ENCODE measurements around the gene CADM3. TPM values are rescaled to one million over a fixed set of nuclear protein-coding genes. Genes with fewer than 3 reads are reported as not detected.

CADM3 gene
- total RNA-seq, 4 donors from 2014 or later, result 11.7 to 23.4 (median 18.6) TPM

- TF ChIP-seq POLR2A (IDR thresholded peaks at IDR 0.05) (no peak), POLR2AphosphoS5 (IDR thresholded peaks at IDR 0.05) (no peak), EP300 (IDR thresholded peaks at IDR 0.05) (no peak)
- TF ChIP-seq, protein P1, sequence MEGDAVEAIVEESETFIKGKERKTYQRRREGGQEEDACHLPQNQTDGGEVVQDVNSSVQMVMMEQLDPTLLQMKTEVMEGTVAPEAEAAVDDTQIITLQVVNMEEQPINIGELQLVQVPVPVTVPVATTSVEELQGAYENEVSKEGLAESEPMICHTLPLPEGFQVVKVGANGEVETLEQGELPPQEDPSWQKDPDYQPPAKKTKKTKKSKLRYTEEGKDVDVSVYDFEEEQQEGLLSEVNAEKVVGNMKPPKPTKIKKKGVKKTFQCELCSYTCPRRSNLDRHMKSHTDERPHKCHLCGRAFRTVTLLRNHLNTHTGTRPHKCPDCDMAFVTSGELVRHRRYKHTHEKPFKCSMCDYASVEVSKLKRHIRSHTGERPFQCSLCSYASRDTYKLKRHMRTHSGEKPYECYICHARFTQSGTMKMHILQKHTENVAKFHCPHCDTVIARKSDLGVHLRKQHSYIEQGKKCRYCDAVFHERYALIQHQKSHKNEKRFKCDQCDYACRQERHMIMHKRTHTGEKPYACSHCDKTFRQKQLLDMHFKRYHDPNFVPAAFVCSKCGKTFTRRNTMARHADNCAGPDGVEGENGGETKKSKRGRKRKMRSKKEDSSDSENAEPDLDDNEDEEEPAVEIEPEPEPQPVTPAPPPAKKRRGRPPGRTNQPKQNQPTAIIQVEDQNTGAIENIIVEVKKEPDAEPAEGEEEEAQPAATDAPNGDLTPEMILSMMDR (IDR thresholded peaks at IDR 0.05), result no peak
- no peak overlapping the region for H3K4me3 ChIP-seq
- 67% methylated on average over 1 of the region's 1 CpG; no CpG with 5 or more reads in 1 of the 2 donors for WGBS, 2 donors (ENCODE audit: low coverage in 1 of 2)
Observed at GRCh38 chr1:159248311-159248710, 76.9 kb downstream of the CADM3 start.

GRCh38 chr1:159250638-159251216, 79.3 kb downstream of the CADM3 start:
- no peak for ATAC-seq
- H3K27ac ChIP-seq, result no peak overlapping the region
- 60 to 64% methylated on average over 7 to 8 of the region's 8 CpGs for WGBS, 2 donors (ENCODE audit: low coverage in 1 of 2)
- no peaks in the 10 kb centered on the region for H3K4me1 ChIP-seq
- TF ChIP-seq, protein P1 (IDR thresholded peaks at IDR 0.05), result no peak
- TF ChIP-seq POLR2A (IDR thresholded peaks at IDR 0.05), result no peak
- TF ChIP-seq POLR2AphosphoS5 (IDR thresholded peaks at IDR 0.05), result no peak
- TF ChIP-seq EP300 (IDR thresholded peaks at IDR 0.05), result no peak
- no peak overlapping the region for H3K4me3 ChIP-seq
- no peaks in the 10 kb centered on the region for H3K27me3 ChIP-seq
- H3K9me3 ChIP-seq, result peaks cover 0 to 32% (median 0%) of the 10 kb centered on the region in 3 donors
- H3K36me3 ChIP-seq, result no peaks in the 10 kb centered on the region

More at GRCh38 chr1:159248311-159248710, 76.9 kb downstream of the CADM3 start:
- Histone ChIP-seq H3K27ac (no peak overlapping the region), H3K27me3 (no peaks in the 10 kb centered on the region), H3K4me1 (no peaks in the 10 kb centered on the region), H3K9me3 (peaks cover 0 to 33% (median 0%) of the 10 kb centered on the region in 3 donors), H3K36me3 (no peaks in the 10 kb centered on the region)
- ATAC-seq, result no peak

Small RNA genes lying within 50 kb of the gene (small RNA-seq; reads per million reads assigned to genes)
- 0 to 0.12 (median 0) reads per million in 4 donors for gene RNA5SP60

Other genes with a start within 250 kb of the CADM3 start
- gene PYHIN1, start 240.1 kb upstream of the CADM3 start, total RNA-seq, result 1 to 10 TPM in 2 of 4 donors, under 1 TPM in 1, not detected in 1; 0.84 to 2.0 (median 1.2) TPM
- gene IFI16, start 161.7 kb upstream of the CADM3 start, total RNA-seq, result 10 to 100 TPM; 25.2 to 73.4 (median 47.5) TPM
- under 1 TPM in 3 of 4 donors, not detected in 1; 0.19 to 0.54 (median 0.30) TPM for gene AIM2, start 94.8 kb upstream of the CADM3 start, total RNA-seq
- 100 to 1,000 TPM in 2 of 4 donors, 10 to 100 TPM in 2; 27.9 to 180 (median 94.4) TPM for gene ACKR1, start 33.3 kb downstream of the CADM3 start, total RNA-seq
- 1 to 10 TPM in 3 of 4 donors, not detected in 1; 1.2 to 1.6 (median 1.5) TPM for gene FCER1A, start 130.7 kb downstream of the CADM3 start, total RNA-seq